ENCODE data around the gene MARCHF11.

The MARCHF11 gene

GRCh38 chr5:16179511-16179935 is at the start of gene MARCHF11:
MARCHF11 (minus strand) TSS chr5:16179791; CDS start chr5:16179575, 216 bp downstream.
- no peak for DNase-seq (ENCODE audit: low read depth)

GRCh38 chr5:16225927-16226326 is 46.3 kb upstream of the MARCHF11 start:
- no peak for DNase-seq (ENCODE audit: low read depth)

GRCh38 chr5:16192311-16192710 is 12.7 kb upstream of the MARCHF11 start:
- no peak for DNase-seq (ENCODE audit: low read depth)

GRCh38 chr5:16180789-16181082 is 1.1 kb upstream of the MARCHF11 start:
- no peak for DNase-seq (ENCODE audit: low read depth)

GRCh38 chr5:16179936-16180788 is 571 bp upstream of the MARCHF11 start:
- no peak for DNase-seq (ENCODE audit: low read depth)

GRCh38 chr5:16178745-16179372 is 732 bp downstream of the MARCHF11 start:
- peak; percentile 10 for DNase-seq (ENCODE audit: low read depth)

- no peak for DNase-seq (ENCODE audit: low read depth)
These were observed 10.0 kb downstream of the MARCHF11 start for GRCh38 chr5:16169550-16169949.

GRCh38 chr5:16160706-16161105 is 18.9 kb downstream of the MARCHF11 start:
- no peak for DNase-seq (ENCODE audit: low read depth)

- DNase-seq (ENCODE audit: low read depth): no peak
These were observed 20.0 kb downstream of the MARCHF11 start for GRCh38 chr5:16159636-16160035.

GRCh38 chr5:16156152-16156551 is 23.4 kb downstream of the MARCHF11 start:
- DNase-seq (ENCODE audit: low read depth): no peak

- DNase-seq (ENCODE audit: low read depth): no peak
These were observed 26.7 kb downstream of the MARCHF11 start for GRCh38 chr5:16152601-16153568.

- no peak for DNase-seq (ENCODE audit: low read depth)
These were observed 30.0 kb downstream of the MARCHF11 start for GRCh38 chr5:16149621-16150020.

- no peak for DNase-seq (ENCODE audit: low read depth)
These were observed 32.3 kb downstream of the MARCHF11 start for GRCh38 chr5:16147179-16147900.

- DNase-seq (ENCODE audit: low read depth): no peak
These were observed 35.2 kb downstream of the MARCHF11 start for GRCh38 chr5:16144416-16144815.

GRCh38 chr5:16143361-16144049 is 36.1 kb downstream of the MARCHF11 start:
- DNase-seq (ENCODE audit: low read depth): no peak

GRCh38 chr5:16140944-16141343 is 38.6 kb downstream of the MARCHF11 start:
- DNase-seq (ENCODE audit: low read depth): no peak

GRCh38 chr5:16140417-16140816 is 39.2 kb downstream of the MARCHF11 start:
- DNase-seq (ENCODE audit: low read depth): no peak

GRCh38 chr5:16137177-16137576 is 42.4 kb downstream of the MARCHF11 start:
- no peak for DNase-seq (ENCODE audit: low read depth)

GRCh38 chr5:16135506-16135905 is 44.1 kb downstream of the MARCHF11 start:
- DNase-seq (ENCODE audit: low read depth): no peak

GRCh38 chr5:16135003-16135402 is 44.6 kb downstream of the MARCHF11 start:
- DNase-seq (ENCODE audit: low read depth): no peak

GRCh38 chr5:16134204-16134603 is 45.4 kb downstream of the MARCHF11 start:
- DNase-seq (ENCODE audit: low read depth): no peak
